ENCODE results near the gene TEX264. TPM values are rescaled to one million over a fixed set of nuclear protein-coding genes. Genes with fewer than 3 reads are reported as not detected.
A peak's percentile ranks its signal among the peaks of the same experiment; 100 is the strongest.

The TEX264 gene
- polyA plus RNA-seq, 1 donor (not counting 4 experiments of a cell fraction or from before 2014, with no cell fraction given), result 35.8 TPM

GRCh38 chr3:51680196-51680595, 9.1 kb downstream of the TEX264 start:
- no peak for DNase-seq (ENCODE audit: low read depth, low spot score)
- H3K9me1 ChIP-seq (ENCODE audit: control insufficient read depth, extremely low read depth, insufficient read depth, low read length), result peaks cover 4% of the 10 kb centered on the region
- H3K4me3 ChIP-seq (ENCODE audit: control insufficient read depth in 2 of 3, extremely low read depth in 1 of 3, insufficient read depth in 2 of 3, low read depth in 1 of 3, low read length in 3 of 3), result no peak overlapping the region
- peaks cover 38% of the 10 kb centered on the region for H3K4me1 ChIP-seq (ENCODE audit: control insufficient read depth, extremely low read depth, insufficient read depth, low read length)
- FAIRE-seq, result no peak
- no peaks in the 10 kb centered on the region for H3K9me3 ChIP-seq (ENCODE audit: control insufficient read depth, low read depth, low read length)
- no peaks in the 10 kb centered on the region for H3K27me3 ChIP-seq (ENCODE audit: control insufficient read depth, extremely low read depth, insufficient read depth, low read length)
- no peak overlapping the region for H3K4me2 ChIP-seq (ENCODE audit: control insufficient read depth, extremely low read depth, insufficient read depth, low read depth, low read length)
- H3K27ac ChIP-seq (ENCODE audit: control insufficient read depth, insufficient read depth, low read length), result no peak overlapping the region
- dilution Hi-C loops (cut with MboI; ENCODE audit: extremely low pct_ligation_motif_present, low sequenced_read_pairs), result no loop called here
- H2AFZ ChIP-seq (ENCODE audit: control insufficient read depth, low read length), result no peak overlapping the region
- H3K9ac ChIP-seq (ENCODE audit: control insufficient read depth, extremely low read depth, insufficient read depth, low read length), result no peak overlapping the region
- peaks cover 12% of the 10 kb centered on the region for H3K79me2 ChIP-seq (ENCODE audit: control insufficient read depth, insufficient read depth, low read length)
- H3K36me3 ChIP-seq (ENCODE audit: control insufficient read depth in 2 of 2, extremely low read depth in 1 of 2, insufficient read depth in 2 of 2, low read length in 2 of 2), result peaks cover 13 to 30% of the 10 kb centered on the region in 2 experiments
- TF ChIP-seq CTCF (optimal IDR thresholded peaks at IDR 0.05 in 1 of 3, IDR thresholded peaks at IDR 0.05 in 1 of 3, conservative IDR thresholded peaks at IDR 0.05 in 1 of 3; ENCODE audit: extremely low read depth in 1 of 3, insufficient read depth in 2 of 3, low read length in 3 of 3), result no peak
- no peak for TF ChIP-seq EZH2 (IDR thresholded peaks at IDR 0.05; ENCODE audit: low read length)
- H4K20me1 ChIP-seq (ENCODE audit: control insufficient read depth, extremely low read depth, insufficient read depth, low read length), result no peaks in the 10 kb centered on the region

DNA sequence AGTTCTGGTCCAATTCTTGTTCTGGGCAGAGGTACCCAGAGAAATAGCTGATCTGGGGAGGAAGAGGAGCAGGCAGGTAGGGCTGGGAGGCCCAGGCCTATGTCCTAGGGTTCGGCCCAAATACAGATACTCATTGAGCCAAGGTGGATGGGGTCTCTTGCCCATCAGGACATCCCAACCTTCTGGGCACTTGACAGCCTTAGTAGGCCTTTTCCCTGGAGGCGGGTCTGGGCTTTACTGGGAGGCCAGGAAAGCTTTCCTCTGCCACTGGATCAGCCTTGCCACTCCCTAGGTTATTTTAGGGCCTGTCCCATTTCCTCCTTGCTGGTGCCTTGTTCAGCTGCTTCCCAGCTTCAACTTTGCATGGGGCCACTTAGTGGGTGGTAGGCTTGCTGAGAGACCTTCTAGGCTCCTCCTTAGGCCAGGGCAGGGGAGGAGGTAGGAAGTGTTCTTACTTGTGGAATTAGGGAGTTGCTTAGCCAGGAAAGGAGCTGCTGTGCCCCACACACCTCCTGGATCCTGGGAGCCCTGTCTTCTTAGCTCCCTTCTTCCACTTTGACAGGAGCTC, 9.7 kb downstream of the TEX264 start:
- Histone ChIP-seq H3K4me2 (ENCODE audit: control insufficient read depth, extremely low read depth, insufficient read depth, low read depth, low read length) (peak overlapping the region; percentile 61), H3K27ac (ENCODE audit: control insufficient read depth, insufficient read depth, low read length) (no peak overlapping the region), H3K9me1 (ENCODE audit: control insufficient read depth, extremely low read depth, insufficient read depth, low read length) (peaks cover 4% of the 10 kb centered on the region), H3K27me3 (ENCODE audit: control insufficient read depth, extremely low read depth, insufficient read depth, low read length) (no peaks in the 10 kb centered on the region), H3K9ac (ENCODE audit: control insufficient read depth, extremely low read depth, insufficient read depth, low read length) (no peak overlapping the region), H3K79me2 (ENCODE audit: control insufficient read depth, insufficient read depth, low read length) (peaks cover 12% of the 10 kb centered on the region), H3K4me1 (ENCODE audit: control insufficient read depth, extremely low read depth, insufficient read depth, low read length) (peaks cover 37% of the 10 kb centered on the region), H2AFZ (ENCODE audit: control insufficient read depth, low read length) (no peak overlapping the region), H3K9me3 (ENCODE audit: control insufficient read depth, low read depth, low read length) (no peaks in the 10 kb centered on the region), H3K36me3 (ENCODE audit: control insufficient read depth in 2 of 2, extremely low read depth in 1 of 2, insufficient read depth in 2 of 2, low read length in 2 of 2) (peaks cover 13 to 34% of the 10 kb centered on the region in 2 experiments), H3K4me3 (ENCODE audit: control insufficient read depth in 2 of 3, extremely low read depth in 1 of 3, insufficient read depth in 2 of 3, low read depth in 1 of 3, low read length in 3 of 3) (no peak overlapping the region), H4K20me1 (ENCODE audit: control insufficient read depth, extremely low read depth, insufficient read depth, low read length) (no peaks in the 10 kb centered on the region)
- DNase-seq (ENCODE audit: low read depth, low spot score) (no peak), FAIRE-seq (no peak)
- no peak for TF ChIP-seq CTCF (optimal IDR thresholded peaks at IDR 0.05 in 1 of 3, IDR thresholded peaks at IDR 0.05 in 1 of 3, conservative IDR thresholded peaks at IDR 0.05 in 1 of 3; ENCODE audit: extremely low read depth in 1 of 3, insufficient read depth in 2 of 3, low read length in 3 of 3)
- dilution Hi-C loops (cut with MboI; ENCODE audit: extremely low pct_ligation_motif_present, low sequenced_read_pairs), result no loop called here

Measured in keratinocyte (primary cell).